OCI-LY1 (cell line): ENCODE results near the gene SMIM33.

Experiments used
- CTCF ChIP-seq: fragments of 200-600 bp; sonication (generic), shearing (Covaris generic); IDR thresholded peaks from 2 replicates; pipeline ENCODE4 v1.5.1; 2017; ENCODE audit warnings: mild to moderate bottlenecking, antibody characterized with exemption, low read length, moderate library complexity, mixed read lengths
- EZH2 ChIP-seq: fragments of 200-600 bp; sonication (generic), shearing (Covaris generic); IDR thresholded peaks from 2 replicates; pipeline ENCODE4 v1.8.0; 2017; ENCODE audit warnings: borderline replicate concordance, mixed run types, mild to moderate bottlenecking, antibody characterized with exemption, low read length, moderate library complexity, mixed read lengths

GRCh38 chr5:139451176-139451575, 19.6 kb upstream of the SMIM33 start:
- TF ChIP-seq CTCF: no peak
- TF ChIP-seq EZH2: no peak
